ENCODE results near the gene MVD. TPM values are rescaled to one million over a fixed set of nuclear protein-coding genes. Genes with fewer than 3 reads are reported as not detected.

MVD gene
- total and polyA plus RNA-seq, 4 donors: 39.1 to 135 (median 119) TPM

- Histone ChIP-seq H3K4me3 (no peak overlapping the region), H3K9ac (ENCODE audit: insufficient read depth in 1 of 2, low read length in 2 of 2) (no peak overlapping the region), H3K36me3 (ENCODE audit: control insufficient read depth in 4 of 4, insufficient read depth in 4 of 4, low read length in 4 of 4) (no peaks in the 10 kb centered on the region), H3K4me1 (ENCODE audit: control insufficient read depth in 5 of 5, insufficient read depth in 5 of 5, low read length in 5 of 5) (peaks cover 0 to 9% (median 0%) of the 10 kb centered on the region in 5 donors), H3K9me3 (ENCODE audit: control insufficient read depth in 4 of 4, insufficient read depth in 3 of 4, low read length in 3 of 4) (no peaks in the 10 kb centered on the region), H3K27me3 (ENCODE audit: control insufficient read depth in 3 of 3, insufficient read depth in 3 of 3, low read length in 2 of 3) (peaks cover 0 to 37% (median 23%) of the 10 kb centered on the region in 3 donors), H3K27ac (ENCODE audit: low read depth in 1 of 2, low read length in 1 of 2) (peak overlapping the region in 1 of 2 donors; percentile 60)
- DNase-seq (peak in 1 of 3 donors; percentile 20), ATAC-seq (ENCODE audit: insufficient read depth, low FRiP score) (no peak)
- WGBS, 2 donors: 23 to 33% methylated on average over 21 of the region's 21 CpGs
- no peak for TF ChIP-seq CTCF (IDR thresholded peaks at IDR 0.05; ENCODE audit: control extremely low read depth, extremely low read depth)
These were observed 19.0 kb upstream of the MVD start for GRCh38 chr16:88681709-88682451.

GRCh38 chr16:88681084-88681680, 18.3 kb upstream of the MVD start:
- Histone ChIP-seq H3K36me3 (ENCODE audit: control insufficient read depth in 4 of 4, insufficient read depth in 4 of 4, low read length in 4 of 4) (no peaks in the 10 kb centered on the region), H3K9me3 (ENCODE audit: control insufficient read depth in 4 of 4, insufficient read depth in 3 of 4, low read length in 3 of 4) (no peaks in the 10 kb centered on the region), H3K4me1 (ENCODE audit: control insufficient read depth in 5 of 5, insufficient read depth in 5 of 5, low read length in 5 of 5) (peaks cover 0 to 4% (median 0%) of the 10 kb centered on the region in 5 donors), H3K4me3 (no peak overlapping the region), H3K27ac (ENCODE audit: low read depth in 1 of 2, low read length in 1 of 2) (no peak overlapping the region), H3K9ac (ENCODE audit: insufficient read depth in 1 of 2, low read length in 2 of 2) (no peak overlapping the region), H3K27me3 (ENCODE audit: control insufficient read depth in 3 of 3, insufficient read depth in 3 of 3, low read length in 2 of 3) (peaks cover 0 to 33% (median 19%) of the 10 kb centered on the region in 3 donors)
- DNase-seq (no peak), ATAC-seq (ENCODE audit: insufficient read depth, low FRiP score) (no peak)
- no peak for TF ChIP-seq CTCF (IDR thresholded peaks at IDR 0.05; ENCODE audit: control extremely low read depth, extremely low read depth)
- WGBS, 2 donors: 48 to 64% methylated on average over 30 to 31 of the region's 31 CpGs

GRCh38 chr16:88680554-88681083, 17.7 kb upstream of the MVD start:
- H3K4me3 ChIP-seq: no peak overlapping the region
- peaks cover 0 to 2% (median 0%) of the 10 kb centered on the region in 5 donors for H3K4me1 ChIP-seq (ENCODE audit: control insufficient read depth in 5 of 5, insufficient read depth in 5 of 5, low read length in 5 of 5)
- no peak overlapping the region for H3K9ac ChIP-seq (ENCODE audit: insufficient read depth in 1 of 2, low read length in 2 of 2)
- no peak for TF ChIP-seq CTCF (IDR thresholded peaks at IDR 0.05; ENCODE audit: control extremely low read depth, extremely low read depth)
- no peak overlapping the region for H3K27ac ChIP-seq (ENCODE audit: low read depth in 1 of 2, low read length in 1 of 2)
- ATAC-seq (ENCODE audit: insufficient read depth, low FRiP score) (no peak), DNase-seq (no peak)
- no peaks in the 10 kb centered on the region for H3K9me3 ChIP-seq (ENCODE audit: control insufficient read depth in 4 of 4, insufficient read depth in 3 of 4, low read length in 3 of 4)
- H3K27me3 ChIP-seq (ENCODE audit: control insufficient read depth in 3 of 3, insufficient read depth in 3 of 3, low read length in 2 of 3): peaks cover 0 to 30% (median 15%) of the 10 kb centered on the region in 3 donors
- 86 to 92% methylated on average over 5 of the region's 5 CpGs for WGBS, 2 donors
- H3K36me3 ChIP-seq (ENCODE audit: control insufficient read depth in 4 of 4, insufficient read depth in 4 of 4, low read length in 4 of 4): no peaks in the 10 kb centered on the region
